HUES64 (cell line): ENCODE results near the gene INKA1.
A peak's percentile ranks its signal among the peaks of the same experiment; 100 is the strongest.

ENCODE experiments used
- H3K27ac ChIP-seq: 2 replicates; pipeline ENCODE4 v1.7.0; 2013; ENCODE audit warnings: low read depth, low read length, inconsistent platforms
- H3K27me3 ChIP-seq: 2 replicates; pipeline ENCODE4 v1.6.1; 2013; ENCODE audit warnings: mild to moderate bottlenecking, low read length; ENCODE audit not compliant: insufficient read depth
- H3K36me3 ChIP-seq: 2 replicates; pipeline ENCODE4 v1.6.1; 2013; ENCODE audit warnings: mild to moderate bottlenecking, low read length; ENCODE audit not compliant: insufficient read depth
- H3K4me1 ChIP-seq: 2 replicates; pipeline ENCODE4 v1.6.1; 2013; ENCODE audit warnings: mild to moderate bottlenecking, low read length, moderate library complexity; ENCODE audit not compliant: insufficient read depth
- H3K4me3 ChIP-seq: 2 replicates; pipeline ENCODE4 v1.5.1; 2013; ENCODE audit warnings: mild to moderate bottlenecking, low read length, moderate library complexity
- H3K9ac ChIP-seq: 2 replicates; pipeline ENCODE4 v1.6.1; 2013; ENCODE audit warnings: mild to moderate bottlenecking, low read depth, low read length
- H3K9me3 ChIP-seq: 2 replicates; pipeline ENCODE4 v1.6.1; 2013; ENCODE audit warnings: low read depth, low read length; ENCODE audit not compliant: insufficient read depth
- WGBS: fragments of 150-250, 120-280 bp; methylation state at CpG from one replicate; pipeline ENCODE4 v1.1.7; 2013; ENCODE audit warnings: missing lambda C conversion rate; 5-methylcytosine and 5-hydroxymethylcytosine counted together

INKA1 gene

DNA sequence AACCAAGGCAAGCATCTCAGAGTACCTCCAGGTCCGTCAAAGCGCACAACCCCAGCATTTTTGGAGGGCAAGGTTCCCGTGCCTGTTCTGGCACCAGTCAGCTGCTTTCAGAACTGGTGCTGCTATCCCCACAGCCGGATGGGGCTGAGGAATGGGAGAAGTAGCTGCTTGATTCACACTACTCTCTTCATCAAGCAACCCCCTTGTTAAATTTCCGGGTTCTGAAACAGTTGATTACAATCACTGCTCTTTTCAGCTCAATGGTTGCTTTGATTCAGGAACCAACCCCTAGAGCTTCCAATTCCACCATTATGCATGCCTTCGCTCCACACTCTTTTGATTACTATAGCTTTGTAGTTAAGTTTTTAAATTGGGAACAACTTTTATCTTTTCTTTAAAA, 23.0 kb downstream of the INKA1 start:
- no peaks in the 10 kb centered on the region for H3K9me3 ChIP-seq
- no peaks in the 10 kb centered on the region for H3K4me1 ChIP-seq
- no peak overlapping the region; the same call in 1 of the 2 replicates for H3K9ac ChIP-seq
- no peak overlapping the region for H3K4me3 ChIP-seq
- H3K27me3 ChIP-seq = no peaks in the 10 kb centered on the region
- 92% methylated on average over 5 of the region's 6 CpGs for WGBS
- peaks cover 31% of the 10 kb centered on the region for H3K36me3 ChIP-seq
- no peak overlapping the region for H3K27ac ChIP-seq

GRCh38 chr3:49831341-49831740, 28.3 kb downstream of the INKA1 start:
- Histone ChIP-seq H3K4me1 (no peaks in the 10 kb centered on the region), H3K4me3 (no peak overlapping the region), H3K27me3 (no peaks in the 10 kb centered on the region), H3K9ac (no peak overlapping the region), H3K27ac (no peak overlapping the region), H3K36me3 (peaks cover 62% of the 10 kb centered on the region), H3K9me3 (no peaks in the 10 kb centered on the region)
- 73% methylated on average over 3 of the region's 3 CpGs for WGBS

GRCh38 chr3:49839193-49839809, 36.2 kb downstream of the INKA1 start:
- 71% methylated on average over 6 of the region's 6 CpGs for WGBS
- Histone ChIP-seq H3K27me3 (no peaks in the 10 kb centered on the region), H3K4me1 (no peaks in the 10 kb centered on the region), H3K36me3 (peaks cover 71% of the 10 kb centered on the region), H3K27ac (no peak overlapping the region), H3K9ac (no peak overlapping the region), H3K9me3 (no peaks in the 10 kb centered on the region), H3K4me3 (no peak overlapping the region)

DNA sequence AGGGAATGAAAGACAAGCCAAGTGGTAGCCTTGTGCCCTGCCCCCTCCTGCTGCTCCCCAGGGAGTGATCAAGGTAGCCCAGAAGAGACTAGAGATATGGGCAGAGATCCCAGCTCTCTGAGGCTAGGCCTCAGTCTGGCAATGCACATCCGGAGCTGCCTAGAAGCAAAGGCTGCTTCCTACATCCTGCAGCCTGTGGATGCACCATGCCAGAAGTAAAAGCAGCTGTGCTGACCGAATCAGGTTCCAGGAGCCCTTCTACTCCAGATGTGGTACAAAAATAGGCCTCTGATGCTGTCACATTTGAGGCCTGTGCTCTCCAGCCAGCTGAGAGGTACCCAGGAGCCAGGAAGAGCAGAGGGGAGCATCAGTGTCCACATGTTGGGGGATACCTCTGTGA, 37.3 kb downstream of the INKA1 start:
- Histone ChIP-seq H3K4me1 (no peaks in the 10 kb centered on the region), H3K9me3 (no peaks in the 10 kb centered on the region), H3K36me3 (peaks cover 71% of the 10 kb centered on the region), H3K9ac (no peak overlapping the region), H3K27me3 (no peaks in the 10 kb centered on the region), H3K27ac (no peak overlapping the region), H3K4me3 (no peak overlapping the region)
- WGBS = 87% methylated on average over 2 of the region's 2 CpGs

GRCh38 chr3:49841126-49841696, 38.1 kb downstream of the INKA1 start:
- peaks cover 78% of the 10 kb centered on the region for H3K36me3 ChIP-seq
- no peaks in the 10 kb centered on the region for H3K9me3 ChIP-seq
- no peaks in the 10 kb centered on the region for H3K4me1 ChIP-seq
- no peak overlapping the region for H3K9ac ChIP-seq
- no peaks in the 10 kb centered on the region for H3K27me3 ChIP-seq
- H3K27ac ChIP-seq = 0 out of 2 replicates have a peak overlapping the region, but pooled peaks have one; percentile 18
- H3K4me3 ChIP-seq = no peak overlapping the region

GRCh38 chr3:49841806-49842205, 38.7 kb downstream of the INKA1 start:
- no peaks in the 10 kb centered on the region for H3K27me3 ChIP-seq
- H3K4me1 ChIP-seq = no peaks in the 10 kb centered on the region
- H3K27ac ChIP-seq = no peak overlapping the region
- 94% methylated on average over 7 of the region's 7 CpGs for WGBS
- H3K36me3 ChIP-seq = peaks cover 78% of the 10 kb centered on the region
- H3K4me3 ChIP-seq = no peak overlapping the region
- no peak overlapping the region for H3K9ac ChIP-seq
- H3K9me3 ChIP-seq = no peaks in the 10 kb centered on the region

GRCh38 chr3:49842843-49843517, 39.9 kb downstream of the INKA1 start:
- no peaks in the 10 kb centered on the region for H3K27me3 ChIP-seq
- H3K9me3 ChIP-seq = no peaks in the 10 kb centered on the region
- no peak overlapping the region for H3K9ac ChIP-seq
- H3K4me3 ChIP-seq = no peak overlapping the region
- no peaks in the 10 kb centered on the region for H3K4me1 ChIP-seq
- peaks cover 77% of the 10 kb centered on the region for H3K36me3 ChIP-seq
- 85% methylated on average over 3 of the region's 3 CpGs for whole genome bisulfite sequencing
- H3K27ac ChIP-seq = no peak overlapping the region

GRCh38 chr3:49844464-49845183, 41.6 kb downstream of the INKA1 start:
- H3K27me3 ChIP-seq = no peaks in the 10 kb centered on the region
- H3K4me3 ChIP-seq = no peak overlapping the region
- H3K9ac ChIP-seq = no peak overlapping the region
- H3K9me3 ChIP-seq = no peaks in the 10 kb centered on the region
- H3K27ac ChIP-seq = no peak overlapping the region
- WGBS = 84% methylated on average over 5 of the region's 5 CpGs
- H3K36me3 ChIP-seq = peaks cover 72% of the 10 kb centered on the region
- H3K4me1 ChIP-seq = no peaks in the 10 kb centered on the region

- H3K9ac ChIP-seq = no peak overlapping the region
Measured at GRCh38 chr3:49845694-49846093, 42.6 kb downstream of the INKA1 start.

More at GRCh38 chr3:49845694-49846093, 42.6 kb downstream of the INKA1 start:
- peaks cover 70% of the 10 kb centered on the region for H3K36me3 ChIP-seq
- no peak overlapping the region for H3K27ac ChIP-seq
- H3K4me3 ChIP-seq = no peak overlapping the region
- WGBS = 94% methylated on average over 2 of the region's 3 CpGs
- H3K27me3 ChIP-seq = no peaks in the 10 kb centered on the region
- no peaks in the 10 kb centered on the region for H3K9me3 ChIP-seq
- no peaks in the 10 kb centered on the region for H3K4me1 ChIP-seq
